ENCODE measurements around the gene OTOF.

The OTOF gene

GRCh38 chr2:26455037-26455669 lies 22.8 kb downstream of the OTOF start:
- H3K27me3 ChIP-seq (ENCODE audit: low read depth, low read length): no peaks in the 10 kb centered on the region
- H3K36me3 ChIP-seq (replicated peaks; ENCODE audit: low read depth, low read length): no peaks in the 10 kb centered on the region
- no peak overlapping the region for H3K4me3 ChIP-seq (ENCODE audit: low read length)
- H3K4me2 ChIP-seq (ENCODE audit: low read length): no peak overlapping the region
- TF ChIP-seq EZH2phosphoT487 (IDR thresholded peaks at IDR 0.05; ENCODE audit: low read depth) (no peak), CTCF (IDR thresholded peaks at IDR 0.05; ENCODE audit: low read depth, low read length) (no peak)
- no peaks in the 10 kb centered on the region for H3K9me3 ChIP-seq (ENCODE audit: insufficient read depth, low read length)
- no peaks in the 10 kb centered on the region for H3K79me2 ChIP-seq (ENCODE audit: low read length)
- H3K9ac ChIP-seq (ENCODE audit: low read length): no peak overlapping the region
- H4K20me1 ChIP-seq (ENCODE audit: insufficient read depth, low read length): no peaks in the 10 kb centered on the region
- no peak overlapping the region for H2AFZ ChIP-seq (ENCODE audit: low read depth, low read length)
- no peak overlapping the region for H3K27ac ChIP-seq (ENCODE audit: low read length)
- H3K4me1 ChIP-seq (ENCODE audit: low read length): no peaks in the 10 kb centered on the region

DNA sequence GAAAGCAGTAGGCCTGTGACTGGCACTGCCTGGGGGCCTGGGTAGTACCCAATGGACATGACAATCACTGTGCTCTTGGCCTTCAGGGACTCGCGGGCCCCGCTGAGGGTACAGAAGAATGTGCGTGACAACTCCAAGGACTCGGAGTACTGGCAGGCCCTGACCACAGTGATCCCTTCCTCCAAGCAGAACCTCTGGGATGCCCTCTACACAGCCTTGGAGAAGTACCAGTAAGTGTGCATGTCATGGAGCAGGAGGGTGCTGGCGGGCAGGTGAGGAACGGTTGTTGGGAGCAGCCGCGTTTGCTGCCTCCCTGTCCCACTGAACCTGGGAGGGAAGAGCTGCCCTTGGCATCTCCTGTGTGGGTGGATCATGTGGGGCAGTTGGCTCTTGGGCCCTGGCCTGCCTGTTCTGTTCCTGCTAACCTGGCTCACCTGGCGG lies 23.3 kb downstream of the OTOF start:
- H3K27ac ChIP-seq (ENCODE audit: low read length): no peak overlapping the region
- no peak overlapping the region for H3K9ac ChIP-seq (ENCODE audit: low read length)
- no peak overlapping the region for H3K4me2 ChIP-seq (ENCODE audit: low read length)
- H3K4me3 ChIP-seq (ENCODE audit: low read length): no peak overlapping the region
- H3K79me2 ChIP-seq (ENCODE audit: low read length): no peaks in the 10 kb centered on the region
- H2AFZ ChIP-seq (ENCODE audit: low read depth, low read length): no peak overlapping the region
- no peaks in the 10 kb centered on the region for H3K9me3 ChIP-seq (ENCODE audit: insufficient read depth, low read length)
- H3K27me3 ChIP-seq (ENCODE audit: low read depth, low read length): no peaks in the 10 kb centered on the region
- no peaks in the 10 kb centered on the region for H3K4me1 ChIP-seq (ENCODE audit: low read length)
- H3K36me3 ChIP-seq (replicated peaks; ENCODE audit: low read depth, low read length): no peaks in the 10 kb centered on the region
- TF ChIP-seq EZH2phosphoT487 (IDR thresholded peaks at IDR 0.05; ENCODE audit: low read depth) (no peak), CTCF (IDR thresholded peaks at IDR 0.05; ENCODE audit: low read depth, low read length) (no peak)
- no peaks in the 10 kb centered on the region for H4K20me1 ChIP-seq (ENCODE audit: insufficient read depth, low read length)

- no peak overlapping the region for H3K4me2 ChIP-seq (ENCODE audit: low read length)
- no peak overlapping the region for H2AFZ ChIP-seq (ENCODE audit: low read depth, low read length)
- H3K4me3 ChIP-seq (ENCODE audit: low read length): no peak overlapping the region
- H3K27me3 ChIP-seq (ENCODE audit: low read depth, low read length): no peaks in the 10 kb centered on the region
- no peak overlapping the region for H3K9ac ChIP-seq (ENCODE audit: low read length)
- no peak overlapping the region for H3K27ac ChIP-seq (ENCODE audit: low read length)
- no peaks in the 10 kb centered on the region for H3K79me2 ChIP-seq (ENCODE audit: low read length)
- H4K20me1 ChIP-seq (ENCODE audit: insufficient read depth, low read length): no peaks in the 10 kb centered on the region
- no peaks in the 10 kb centered on the region for H3K4me1 ChIP-seq (ENCODE audit: low read length)
- no peaks in the 10 kb centered on the region for H3K36me3 ChIP-seq (replicated peaks; ENCODE audit: low read depth, low read length)
- TF ChIP-seq EZH2phosphoT487 (IDR thresholded peaks at IDR 0.05; ENCODE audit: low read depth) (no peak), CTCF (IDR thresholded peaks at IDR 0.05; ENCODE audit: low read depth, low read length) (no peak)
- no peaks in the 10 kb centered on the region for H3K9me3 ChIP-seq (ENCODE audit: insufficient read depth, low read length)
Measured at GRCh38 chr2:26453421-26454329, 24.2 kb downstream of the OTOF start.

DNA sequence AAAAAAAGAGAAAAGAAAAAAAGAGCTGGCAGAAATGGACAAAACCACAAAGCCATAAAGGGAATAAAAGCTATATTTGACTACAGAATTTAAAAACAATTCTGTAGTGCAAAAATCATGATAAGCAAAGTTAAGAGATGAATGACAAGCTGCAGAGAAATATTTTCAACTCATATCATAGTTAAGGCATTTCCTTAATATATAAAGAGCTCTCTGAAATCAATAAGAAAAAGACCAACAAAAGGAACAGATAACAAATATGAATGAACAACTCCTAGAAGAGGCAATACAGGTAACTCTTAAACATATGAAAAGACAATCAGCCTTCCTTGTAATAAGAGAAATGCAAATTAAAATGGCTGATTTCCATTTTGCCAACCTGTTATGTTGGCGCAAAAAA lies 26.2 kb downstream of the OTOF start:
- Histone ChIP-seq H3K9ac (ENCODE audit: low read length) (no peak overlapping the region), H2AFZ (ENCODE audit: low read depth, low read length) (no peak overlapping the region), H3K79me2 (ENCODE audit: low read length) (no peaks in the 10 kb centered on the region), H3K4me2 (ENCODE audit: low read length) (no peak overlapping the region), H3K27me3 (ENCODE audit: low read depth, low read length) (no peaks in the 10 kb centered on the region), H3K36me3 (replicated peaks; ENCODE audit: low read depth, low read length) (no peaks in the 10 kb centered on the region), H3K27ac (ENCODE audit: low read length) (no peak overlapping the region), H3K4me3 (ENCODE audit: low read length) (no peak overlapping the region), H3K4me1 (ENCODE audit: low read length) (no peaks in the 10 kb centered on the region), H4K20me1 (ENCODE audit: insufficient read depth, low read length) (no peaks in the 10 kb centered on the region), H3K9me3 (ENCODE audit: insufficient read depth, low read length) (no peaks in the 10 kb centered on the region)
- TF ChIP-seq CTCF (IDR thresholded peaks at IDR 0.05; ENCODE audit: low read depth, low read length): no peak
- TF ChIP-seq EZH2phosphoT487 (IDR thresholded peaks at IDR 0.05; ENCODE audit: low read depth): no peak
